Measurements from ENCODE around the gene WNT11. TPM values are rescaled to one million over a fixed set of nuclear protein-coding genes. Genes with fewer than 3 reads are reported as not detected.

WNT11 gene
- total RNA-seq, 1 experiment from 2014 or later: not detected

GRCh38 chr11:76189682-76190081 is 16.6 kb downstream of the WNT11 start:
- H2AFZ ChIP-seq (ENCODE audit: low read length): no peak overlapping the region
- no peak for TF ChIP-seq CTCF (conservative IDR thresholded peaks at IDR 0.05)

More at GRCh38 chr11:76189682-76190081, 16.6 kb downstream of the WNT11 start:
- H3K23me2 ChIP-seq (ENCODE audit: insufficient read length, low read depth, low read length, poor library complexity, severe bottlenecking): no peaks in the 10 kb centered on the region
- Mint-ChIP-seq H3K9me3 (no peaks in the 10 kb centered on the region), H3K27me3 (ENCODE audit: low read depth) (peaks cover 18% of the 10 kb centered on the region), H3K36me3 (ENCODE audit: insufficient read depth in 1 of 3, low read depth in 3 of 3) (no peaks in the 10 kb centered on the region), H3K4me1 (peaks cover 0 to 17% of the 10 kb centered on the region in 2 experiments; a peak in 2 of 4 replicates), H3K4me3 (no peak overlapping the region), H3K27ac (no peak overlapping the region)
- no peak overlapping the region for H3K23ac ChIP-seq (ENCODE audit: insufficient read length, low read depth, low read length)
- no peaks in the 10 kb centered on the region for H3K79me2 ChIP-seq (ENCODE audit: insufficient read depth, low read length)
- no peak overlapping the region for H3K18ac ChIP-seq (ENCODE audit: insufficient read length, low read depth, low read length)
- no peak overlapping the region for H3K56ac ChIP-seq (ENCODE audit: insufficient read length, low read depth, low read length)
- H3K27ac ChIP-seq (ENCODE audit: insufficient read length, low read depth, low read length): no peak overlapping the region
- H2BK5ac ChIP-seq (ENCODE audit: insufficient read length, low read length): no peak overlapping the region
- no peak overlapping the region for H2BK12ac ChIP-seq (ENCODE audit: insufficient read length, low read depth, low read length)
- WGBS (ENCODE audit: extremely low coverage, insufficient read length, low lambda C conversion rate): no CpG with 5 or more reads among the region's 6 CpGs
- H3K4me1 ChIP-seq (ENCODE audit: insufficient read depth, low read length): no peaks in the 10 kb centered on the region
- H3K4me2 ChIP-seq (ENCODE audit: insufficient read depth, insufficient read length, low read length): no peak overlapping the region
- H4K5ac ChIP-seq (ENCODE audit: insufficient read length, low read depth, low read length): no peak overlapping the region
- no peak for DNase-seq
- H2AK5ac ChIP-seq (ENCODE audit: insufficient read length, low read length): no peak overlapping the region
- no peak overlapping the region for H4K91ac ChIP-seq (ENCODE audit: insufficient read length, low read depth, low read length)
- H3K9ac ChIP-seq (ENCODE audit: extremely low read depth, insufficient read length, low read length): no peak overlapping the region
- H2BK15ac ChIP-seq (ENCODE audit: low read depth, low read length): no peak overlapping the region
- H3K4ac ChIP-seq (ENCODE audit: low read depth, low read length): no peak overlapping the region
- no peaks in the 10 kb centered on the region for H3K27me3 ChIP-seq (ENCODE audit: insufficient read depth, low read length)
- no peaks in the 10 kb centered on the region for H3K9me3 ChIP-seq (ENCODE audit: control insufficient read depth, low read depth, low read length)
- no peak overlapping the region for H3T11ph ChIP-seq (ENCODE audit: low read length)
- H3K14ac ChIP-seq (ENCODE audit: insufficient read depth, low read length): no peak overlapping the region; the same call in 1 of the 2 replicates
- H2BK120ac ChIP-seq (ENCODE audit: low read depth, low read length, poor library complexity, severe bottlenecking): no peak overlapping the region
- H3K79me1 ChIP-seq (ENCODE audit: insufficient read depth, low read depth, low read length, poor library complexity, severe bottlenecking): no peaks in the 10 kb centered on the region
- H4K8ac ChIP-seq (replicated peaks; ENCODE audit: insufficient read length, low read depth, low read length): no peak overlapping the region
- H4K20me1 ChIP-seq (ENCODE audit: control insufficient read depth, insufficient read depth, insufficient read length): no peaks in the 10 kb centered on the region
- no peak overlapping the region for H2BK20ac ChIP-seq (ENCODE audit: low read depth, low read length, poor library complexity, severe bottlenecking)
